Mesodermal cell (in vitro differentiated cells): ENCODE results near the gene KLK4.

Experiments used
- H3K27ac ChIP-seq: 2 replicates; pipeline ENCODE4 v1.7.0; 2013; ENCODE audit warnings: mild to moderate bottlenecking, low read depth, low read length, moderate library complexity; ENCODE audit not compliant: severe bottlenecking
- H3K36me3 ChIP-seq: 2 replicates; pipeline ENCODE4 v1.7.1; 2013; ENCODE audit warnings: mild to moderate bottlenecking, low read length, moderate library complexity; ENCODE audit not compliant: control insufficient read depth, insufficient read depth
- H3K4me1 ChIP-seq: one replicate; pipeline ENCODE4 v1.7.1; 2013; ENCODE audit warnings: mild to moderate bottlenecking, low read length; ENCODE audit not compliant: insufficient read depth, control insufficient read depth, poor library complexity, severe bottlenecking
- H3K4me3 ChIP-seq: 2 replicates; pipeline ENCODE4 v1.7.0; 2013; ENCODE audit warnings: low read length, control low read depth, mild to moderate bottlenecking; ENCODE audit not compliant: insufficient read depth, poor library complexity, severe bottlenecking; ENCODE audit errors: extremely low read depth
- H3K9me3 ChIP-seq: 2 replicates; pipeline ENCODE4 v1.7.1; 2013; ENCODE audit warnings: mild to moderate bottlenecking, low read length, moderate library complexity; ENCODE audit not compliant: control insufficient read depth
- WGBS, 2 experiments: methylation state at CpG; one replicate each; pipeline ENCODE4 v1.1.5; 2013; ENCODE audit warnings: missing lambda C conversion rate in 2 of 2; ENCODE audit not compliant: insufficient coverage in 2 of 2; 5-methylcytosine and 5-hydroxymethylcytosine counted together

KLK4 gene

DNA sequence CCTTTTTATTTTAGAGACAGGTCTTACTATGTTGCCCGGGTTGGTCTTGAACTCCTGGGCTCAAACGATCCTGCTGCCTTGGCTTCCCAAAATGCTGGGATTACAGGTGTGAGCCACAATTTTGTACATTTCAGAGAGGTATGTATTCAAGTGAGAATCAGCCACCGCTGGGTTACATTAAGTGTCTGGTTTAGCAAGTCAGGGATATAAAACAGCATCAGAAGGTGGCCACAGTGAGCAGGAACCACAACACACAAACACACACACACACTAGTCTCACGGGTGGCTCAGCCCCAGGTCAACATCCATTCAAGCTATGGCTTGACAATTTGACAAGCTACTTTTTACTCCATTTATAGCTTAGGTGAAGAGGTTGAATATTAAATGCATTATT, 21.5 kb upstream of the KLK4 start:
- Histone ChIP-seq H3K9me3 (no peaks in the 10 kb centered on the region), H3K36me3 (no peaks in the 10 kb centered on the region), H3K27ac (no peak overlapping the region), H3K4me3 (no peak overlapping the region), H3K4me1 (no peaks in the 10 kb centered on the region)
- 40 to 90% methylated on average over 1 to 2 of the region's 4 CpGs for WGBS, 2 experiments

DNA sequence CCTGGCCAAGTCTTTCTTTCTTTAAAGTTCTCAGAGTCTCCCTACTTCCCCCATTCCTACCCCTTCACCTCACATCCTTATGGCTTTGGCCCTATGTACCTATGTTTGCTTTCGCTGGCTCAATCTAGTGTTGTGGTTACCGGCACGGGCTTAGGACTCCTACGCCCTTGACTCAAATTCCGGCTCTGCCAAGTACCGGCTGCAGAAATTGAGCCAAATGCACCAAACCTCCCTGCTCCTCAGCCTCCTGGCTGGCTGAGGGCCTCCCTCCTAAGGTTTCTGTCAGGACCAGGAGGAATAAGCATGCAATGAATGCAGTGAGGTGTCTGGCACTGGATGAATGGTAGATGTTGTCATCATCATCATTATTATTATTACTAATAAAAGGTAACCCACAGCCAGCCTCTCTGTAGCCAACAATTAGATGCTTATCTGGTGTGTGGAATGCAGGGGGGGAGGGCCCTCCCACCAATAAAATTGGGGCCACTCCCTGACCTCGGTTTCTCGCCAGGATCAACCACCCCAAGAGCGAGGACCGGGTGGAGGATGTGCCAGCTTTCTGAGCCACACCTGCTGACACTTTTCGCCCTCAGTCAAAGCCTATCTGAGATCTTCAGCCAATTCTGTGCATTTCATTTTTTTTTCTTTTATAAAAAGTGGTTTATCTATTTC, 21.0 kb upstream of the KLK4 start:
- H3K9me3 ChIP-seq, result no peaks in the 10 kb centered on the region
- H3K4me3 ChIP-seq, result no peak overlapping the region
- no peaks in the 10 kb centered on the region for H3K36me3 ChIP-seq
- H3K4me1 ChIP-seq, result no peaks in the 10 kb centered on the region
- H3K27ac ChIP-seq, result no peak overlapping the region
- 89 to 92% methylated on average over 6 to 10 of the region's 11 CpGs for WGBS, 2 experiments

DNA sequence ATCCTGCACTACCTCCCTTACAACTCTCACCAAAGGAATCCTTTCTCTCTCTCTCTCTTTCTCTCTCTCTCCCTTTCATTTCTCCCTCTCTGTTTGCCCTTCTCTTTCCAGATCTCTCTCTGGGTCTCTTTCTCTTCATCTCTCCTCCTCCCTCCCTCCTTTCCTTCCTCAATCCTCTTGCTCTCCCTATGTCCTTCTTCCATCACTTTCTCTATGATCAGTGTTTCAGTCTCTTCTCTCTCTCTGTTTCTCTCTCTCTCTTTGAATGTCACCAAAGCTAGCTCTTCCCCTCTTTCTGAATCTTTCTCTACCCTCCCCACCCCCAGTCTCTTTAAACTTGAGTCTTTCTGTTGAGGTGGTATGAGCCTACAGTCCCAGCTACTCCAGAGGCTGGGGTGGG, 19.8 kb upstream of the KLK4 start:
- H3K27ac ChIP-seq, result no peak overlapping the region
- no peak overlapping the region for H3K4me3 ChIP-seq
- H3K36me3 ChIP-seq, result no peaks in the 10 kb centered on the region
- H3K4me1 ChIP-seq, result no peaks in the 10 kb centered on the region
- no peaks in the 10 kb centered on the region for H3K9me3 ChIP-seq

DNA sequence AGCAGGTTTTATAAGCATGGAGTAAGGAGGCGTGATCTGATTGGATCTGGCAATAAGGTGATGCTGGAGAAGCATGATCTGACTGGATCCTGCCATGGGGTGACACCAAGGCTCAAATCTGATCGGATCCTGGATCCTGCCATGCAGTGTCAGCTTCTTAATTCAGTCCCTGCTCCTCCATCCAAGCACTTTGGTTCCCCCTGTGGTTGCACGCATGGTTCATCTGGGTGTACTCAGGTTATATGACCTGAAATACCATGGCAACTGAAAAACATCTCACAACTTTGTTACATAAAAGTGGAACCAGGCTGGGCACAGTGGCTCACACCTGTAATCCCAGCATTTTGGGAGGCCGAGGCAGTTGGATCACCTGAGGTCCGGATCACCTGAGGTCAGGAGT, 17.6 kb upstream of the KLK4 start:
- WGBS, 2 experiments, result 85 to 88% methylated on average over 5 of the region's 5 CpGs
- H3K9me3 ChIP-seq, result no peaks in the 10 kb centered on the region
- H3K27ac ChIP-seq, result no peak overlapping the region
- no peaks in the 10 kb centered on the region for H3K36me3 ChIP-seq
- H3K4me3 ChIP-seq, result no peak overlapping the region
- H3K4me1 ChIP-seq, result no peaks in the 10 kb centered on the region

DNA sequence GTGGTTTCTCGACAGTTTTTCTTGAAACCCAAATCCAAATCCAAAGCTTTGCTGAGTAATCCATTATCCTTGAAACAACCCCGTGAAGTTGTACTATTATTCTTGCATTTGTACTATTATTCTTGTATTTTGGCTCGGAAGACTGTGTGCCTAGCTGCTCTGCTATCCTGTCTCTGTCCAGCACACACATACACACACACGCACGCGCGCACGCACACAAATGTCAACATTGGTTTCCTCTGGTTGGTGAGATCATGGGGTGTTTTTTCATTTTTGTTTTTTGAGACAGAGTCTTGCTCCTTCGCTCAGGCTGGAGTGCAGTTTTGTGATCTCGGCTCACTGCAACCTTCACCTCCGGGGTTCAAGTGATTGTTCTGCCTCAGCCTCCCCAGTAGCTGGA, 14.9 kb upstream of the KLK4 start:
- Histone ChIP-seq H3K27ac (no peak overlapping the region), H3K4me1 (no peaks in the 10 kb centered on the region), H3K4me3 (no peak overlapping the region), H3K9me3 (no peaks in the 10 kb centered on the region), H3K36me3 (no peaks in the 10 kb centered on the region)
- WGBS, 2 experiments, result 93% methylated on average over 6 of the region's 11 CpGs; no CpG with 5 or more reads in 1 of the 2 experiments

DNA sequence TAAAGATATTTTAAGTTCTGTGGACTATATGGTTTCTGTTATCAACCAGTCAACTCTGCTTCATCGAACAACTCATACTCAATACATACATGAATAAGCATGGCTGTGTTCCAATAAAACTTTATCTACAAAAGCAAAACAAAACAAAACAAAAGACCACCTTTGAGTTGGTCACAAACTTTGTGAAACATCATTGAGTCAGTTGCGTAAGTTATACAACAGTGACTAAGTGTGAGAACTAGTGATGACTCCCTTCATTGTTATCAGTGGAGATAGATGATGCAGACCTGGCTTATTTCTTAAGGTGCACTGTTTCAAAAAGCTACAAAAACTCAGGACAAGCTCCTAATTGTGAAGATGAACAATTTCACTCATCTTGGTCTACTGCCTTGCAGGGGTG, 14.5 kb upstream of the KLK4 start:
- Histone ChIP-seq H3K36me3 (no peaks in the 10 kb centered on the region), H3K4me3 (no peak overlapping the region), H3K27ac (no peak overlapping the region), H3K9me3 (no peaks in the 10 kb centered on the region), H3K4me1 (no peaks in the 10 kb centered on the region)
- no CpG with 5 or more reads among the region's 2 CpGs for WGBS, 2 experiments

DNA sequence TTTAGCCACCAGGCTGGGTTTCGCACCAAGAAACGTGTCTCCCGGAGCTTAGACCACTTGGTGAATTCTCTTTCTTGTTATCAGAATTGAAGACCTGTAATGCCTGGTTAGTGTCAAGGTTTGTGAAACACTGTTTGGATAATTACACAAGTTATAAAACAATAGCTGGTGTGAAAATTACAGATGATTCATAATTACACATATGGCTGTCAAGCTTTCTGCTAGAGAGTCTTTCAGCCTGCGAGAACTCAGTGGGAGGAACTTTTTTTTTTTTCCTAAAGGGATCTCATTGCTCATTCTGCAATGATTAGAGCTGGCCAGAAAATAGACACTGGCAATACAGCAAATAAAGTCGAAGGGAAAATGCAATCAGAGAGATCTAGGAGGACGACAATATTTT, 13.4 kb upstream of the KLK4 start:
- Histone ChIP-seq H3K9me3 (no peaks in the 10 kb centered on the region), H3K27ac (no peak overlapping the region), H3K4me3 (no peak overlapping the region), H3K4me1 (no peaks in the 10 kb centered on the region), H3K36me3 (no peaks in the 10 kb centered on the region)
- WGBS, 2 experiments, result 76 to 92% methylated on average over 2 to 5 of the region's 6 CpGs

DNA sequence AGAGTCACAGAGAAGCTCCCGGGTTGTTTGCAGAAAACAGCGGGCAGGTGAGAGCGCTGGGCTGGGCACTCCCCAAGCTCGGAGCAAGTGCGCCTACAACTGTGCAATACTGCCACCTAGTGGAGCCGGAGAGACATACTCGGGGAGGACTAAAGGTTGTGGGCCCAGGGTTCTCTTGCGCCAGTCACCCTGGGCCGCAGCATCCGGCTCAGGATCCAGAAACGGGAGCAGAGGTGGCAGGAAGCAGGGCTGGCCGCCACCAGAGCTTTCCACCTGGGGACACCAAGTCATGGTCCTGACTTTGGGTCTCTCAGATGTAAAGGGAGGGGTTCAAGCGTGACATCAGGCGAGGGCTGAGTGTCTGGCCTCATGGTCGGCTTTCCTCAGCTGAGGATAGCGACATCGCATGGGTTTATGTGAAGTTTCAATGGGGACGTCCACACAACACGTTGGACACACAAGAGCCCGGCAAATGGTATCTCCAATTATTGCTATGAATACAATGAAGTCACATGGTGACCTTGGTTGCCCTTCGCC, 11.2 kb upstream of the KLK4 start:
- no peak overlapping the region for H3K27ac ChIP-seq
- WGBS, 2 experiments, result 33 to 34% methylated on average over 20 to 21 of the region's 21 CpGs
- no peak overlapping the region for H3K4me3 ChIP-seq
- H3K9me3 ChIP-seq, result no peaks in the 10 kb centered on the region
- no peaks in the 10 kb centered on the region for H3K4me1 ChIP-seq
- no peaks in the 10 kb centered on the region for H3K36me3 ChIP-seq

DNA sequence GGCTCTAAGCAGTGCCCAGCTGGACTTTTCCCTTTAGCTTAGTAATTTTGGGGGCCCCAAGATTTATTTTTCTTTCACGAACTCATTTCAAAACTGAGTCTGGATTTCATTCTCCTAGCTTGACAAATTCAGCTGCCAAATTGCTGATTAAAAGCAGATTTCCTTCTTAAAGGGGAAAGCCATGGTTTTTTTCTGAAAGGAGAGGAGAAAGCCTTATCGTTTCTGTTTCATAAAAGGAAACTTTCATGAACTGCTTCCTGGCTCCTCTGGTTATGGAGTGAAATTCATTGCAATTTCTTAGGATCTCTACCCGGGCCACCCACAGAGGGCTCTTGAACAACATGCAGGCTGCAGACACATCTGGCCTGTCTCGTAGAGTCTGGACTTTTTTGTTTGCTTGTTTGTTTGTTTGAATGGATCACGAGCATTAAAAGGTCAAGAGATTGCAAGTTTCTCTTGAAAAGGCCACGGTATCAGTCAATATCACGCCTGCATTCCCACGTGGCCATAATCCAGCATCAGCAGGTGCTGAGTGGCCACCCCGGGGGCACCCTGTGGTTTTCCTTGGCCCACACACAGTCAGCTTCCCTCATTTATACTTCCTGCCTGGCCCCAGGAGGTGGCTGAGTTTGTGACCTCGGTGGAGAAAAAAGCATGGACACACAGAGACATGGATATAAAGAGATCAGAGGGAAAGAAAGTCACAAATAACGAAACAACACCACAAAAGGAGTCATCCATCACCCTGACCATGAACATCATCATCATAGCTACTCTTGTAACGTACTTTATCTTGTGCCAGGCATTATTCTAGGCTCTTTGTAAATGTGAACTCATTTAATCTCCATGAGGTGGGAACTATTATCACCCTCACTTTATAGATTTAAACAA, 10.5 kb upstream of the KLK4 start:
- WGBS, 2 experiments, result 24 to 25% methylated on average over 7 to 11 of the region's 12 CpGs

DNA sequence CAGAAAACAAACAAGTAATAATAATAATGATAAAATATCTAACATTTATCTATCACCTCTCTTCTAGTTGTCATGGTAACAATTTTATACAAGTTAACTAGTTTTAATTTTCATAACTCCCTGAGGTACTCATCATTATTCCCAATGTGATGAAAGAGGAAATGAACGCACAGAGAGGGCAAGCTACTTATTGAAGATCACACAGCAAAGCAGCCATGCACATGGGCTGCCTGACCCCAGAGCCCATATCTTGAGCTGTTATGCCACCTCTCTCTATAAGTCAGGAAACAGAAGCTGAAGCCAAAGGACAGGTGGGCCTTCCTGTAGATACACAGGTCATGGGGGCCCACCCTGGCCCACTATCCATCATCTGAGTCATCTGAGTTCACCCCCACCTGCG, 4.9 kb upstream of the KLK4 start:
- H3K4me1 ChIP-seq, result no peaks in the 10 kb centered on the region
- no peaks in the 10 kb centered on the region for H3K36me3 ChIP-seq
- no peak overlapping the region for H3K4me3 ChIP-seq
- H3K9me3 ChIP-seq, result no peaks in the 10 kb centered on the region
- WGBS, 2 experiments, result 80% methylated on average over 1 of the region's 2 CpGs; no CpG with 5 or more reads in 1 of the 2 experiments
- H3K27ac ChIP-seq, result no peak overlapping the region

More for the DNA sequence above, 10.5 kb upstream of the KLK4 start:
- no peaks in the 10 kb centered on the region for H3K4me1 ChIP-seq
- H3K36me3 ChIP-seq, result no peaks in the 10 kb centered on the region
- H3K4me3 ChIP-seq, result no peak overlapping the region
- no peak overlapping the region for H3K27ac ChIP-seq
- H3K9me3 ChIP-seq, result no peaks in the 10 kb centered on the region
